Right lung (tissue), 5 donors: ENCODE data around the gene CEP170B. TPM values are rescaled to one million over a fixed set of nuclear protein-coding genes. Genes with fewer than 3 reads are reported as not detected.
"Not testable (repeated sequence)": the region's sequence is repeated elsewhere in the genome, so short reads cannot be mapped to it uniquely, and the experiment has no call there.

Source experiments
- DNase-seq, 2 donors: peaks; one replicate each; pipeline ENCODE4 v3.0.0-alpha.2; 2013
- polyA plus RNA-seq, 5 donors: library from polyadenylated mRNA; unstranded; fragments of 120-200 nt; gene quantifications; one replicate each; pipeline versions ENCODE4 v1.2.1 to v1.2.3, GENCODE V29; 2013; ENCODE audit warnings: inconsistent platforms in 1 of 5, low replicate concordance in 1 of 5; ENCODE audit not compliant: insufficient read length in 5 of 5, insufficient read depth in 1 of 5

Gene CEP170B
- polyA plus RNA-seq, 5 donors, result 8.8 to 21.5 (median 11.2) TPM

DNA sequence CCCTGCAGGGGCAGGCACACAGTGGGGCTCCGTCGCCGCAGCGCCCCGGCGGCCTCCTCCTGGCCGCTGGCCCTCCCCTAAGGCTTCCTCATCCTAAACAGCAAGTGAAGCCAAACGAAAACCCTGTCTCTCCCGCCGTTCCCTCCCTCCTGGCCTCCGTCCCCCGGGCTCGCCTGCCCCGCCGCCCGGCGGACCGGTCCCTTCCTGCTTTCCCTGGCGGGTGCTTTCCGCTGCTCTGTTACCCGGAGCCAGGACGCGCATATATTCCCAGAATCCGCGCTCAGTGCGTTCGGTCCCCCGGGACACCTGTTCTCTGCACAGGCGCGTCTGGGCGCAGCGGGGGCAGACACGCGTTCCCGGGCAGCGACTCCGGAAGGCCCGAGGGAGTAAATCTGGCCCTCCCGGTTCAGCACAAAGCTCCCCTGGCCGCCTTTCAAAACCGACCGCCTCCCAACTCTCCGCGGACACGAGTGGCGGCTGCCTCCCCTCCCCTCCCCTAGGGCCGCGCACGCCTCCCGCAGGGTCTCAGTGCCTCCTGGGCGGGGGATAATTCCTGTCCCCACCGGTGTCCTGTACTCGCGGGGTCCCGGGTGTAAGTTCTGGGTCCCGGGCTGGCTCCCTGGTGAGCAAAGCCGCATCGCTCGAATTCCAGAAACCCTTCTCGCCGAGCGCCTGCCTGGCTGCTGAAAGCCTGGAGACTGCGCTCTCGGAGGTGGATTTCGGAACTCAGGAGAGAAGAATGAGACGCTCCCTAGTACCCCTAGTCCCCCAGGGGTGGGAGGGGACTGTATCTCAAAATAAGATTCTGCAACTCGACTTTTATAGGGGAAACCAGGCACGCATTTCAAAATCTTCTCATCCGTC lies 21.4 kb upstream of the CEP170B start:
- peak in 1 of 2 donors; percentile 12 for DNase-seq

DNA sequence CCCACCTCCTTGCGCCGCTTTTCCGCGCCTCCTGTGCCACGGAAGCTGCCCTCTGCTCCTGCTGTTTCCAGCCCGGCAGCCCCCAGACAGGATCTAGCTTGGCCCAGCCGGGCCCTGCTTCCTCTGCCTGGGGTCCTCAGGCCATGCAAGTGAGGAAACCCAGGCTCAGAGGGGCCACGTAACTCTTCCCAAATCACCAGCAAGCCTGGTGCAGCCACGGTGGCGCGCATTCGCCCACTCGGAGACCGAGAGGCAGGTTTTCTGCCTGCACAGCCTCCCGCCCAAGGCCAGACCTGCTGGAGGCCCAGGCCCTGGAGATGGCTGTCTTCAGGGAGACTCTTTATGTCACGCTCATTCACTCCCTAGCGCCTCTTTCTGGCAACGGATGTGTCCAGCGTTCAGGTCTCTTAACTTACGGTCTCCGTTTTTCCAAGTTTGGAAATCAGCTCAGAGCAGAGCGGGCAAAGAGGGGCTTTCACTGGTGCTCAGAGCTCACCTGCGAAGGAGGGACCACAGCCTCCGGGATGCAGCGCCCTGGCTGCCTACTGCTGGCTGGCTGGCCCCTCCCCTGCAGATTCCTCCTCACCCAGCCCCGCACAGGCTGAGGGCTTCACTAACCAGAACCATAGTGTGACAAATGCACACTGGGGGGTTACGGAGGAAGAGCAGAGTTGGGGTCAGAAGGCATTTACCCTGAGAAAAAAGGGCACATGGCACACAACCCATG lies 20.6 kb upstream of the CEP170B start:
- DNase-seq, result no peak

DNA sequence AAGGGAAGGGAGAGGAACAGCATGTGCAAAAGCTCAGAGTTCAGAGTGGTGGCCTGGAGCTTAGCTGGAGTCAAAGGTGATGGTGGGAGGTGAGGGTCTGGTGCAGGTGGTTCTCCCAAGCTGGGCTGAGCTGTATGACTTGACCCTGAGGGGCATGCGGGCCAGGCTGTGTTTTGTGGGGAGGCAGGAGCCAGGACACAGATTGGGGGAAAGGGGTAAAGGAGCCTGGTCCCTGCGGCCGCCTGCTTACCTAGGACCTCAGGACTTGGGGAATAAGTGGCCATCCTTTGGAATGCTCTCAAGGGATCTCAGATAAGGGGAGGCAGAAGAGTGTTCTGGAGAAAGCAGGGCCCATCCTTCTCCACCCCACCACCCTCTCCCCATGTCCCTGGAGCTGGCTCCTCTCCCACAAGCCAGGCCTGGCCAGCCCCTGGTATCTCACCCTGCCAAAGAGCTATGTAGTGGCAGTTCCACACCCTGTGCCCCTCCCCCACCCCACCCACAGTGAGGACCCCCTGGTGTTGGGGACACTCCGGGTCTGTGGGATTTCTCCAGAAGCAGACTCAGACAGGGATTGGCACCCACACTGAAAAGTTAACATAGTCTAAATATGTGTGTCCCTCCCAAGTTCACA lies 19.9 kb upstream of the CEP170B start:
- no peak for DNase-seq

DNA sequence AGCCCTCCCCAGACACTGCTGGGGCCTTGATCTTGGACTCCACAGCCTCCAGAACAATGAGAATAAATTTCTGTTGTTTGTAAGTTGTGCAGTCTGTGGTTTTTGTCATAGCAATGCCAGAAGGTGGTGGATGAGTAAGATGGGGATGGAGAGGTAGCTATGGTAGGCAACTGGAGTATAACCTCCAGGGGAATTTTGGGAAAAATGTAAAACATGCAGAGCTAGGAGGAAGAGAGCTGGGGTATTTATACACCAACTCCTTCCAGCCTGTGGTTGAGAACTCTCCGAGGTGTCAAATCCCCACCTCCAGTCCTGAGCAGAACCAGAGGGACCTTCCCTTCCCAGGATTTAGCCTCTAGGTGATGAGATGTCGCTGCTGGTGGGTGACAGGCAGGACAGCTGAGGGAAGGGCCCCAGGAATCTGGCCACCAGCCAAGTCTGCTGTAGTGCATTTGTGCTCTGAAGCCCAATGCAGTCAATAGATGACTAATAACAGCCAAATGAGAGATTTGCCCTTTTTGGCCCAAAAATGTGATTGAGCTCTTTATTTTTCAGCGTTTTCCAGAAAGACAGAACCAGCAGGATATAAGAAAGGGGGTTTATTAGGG lies 19.1 kb upstream of the CEP170B start:
- DNase-seq, result no peak

DNA sequence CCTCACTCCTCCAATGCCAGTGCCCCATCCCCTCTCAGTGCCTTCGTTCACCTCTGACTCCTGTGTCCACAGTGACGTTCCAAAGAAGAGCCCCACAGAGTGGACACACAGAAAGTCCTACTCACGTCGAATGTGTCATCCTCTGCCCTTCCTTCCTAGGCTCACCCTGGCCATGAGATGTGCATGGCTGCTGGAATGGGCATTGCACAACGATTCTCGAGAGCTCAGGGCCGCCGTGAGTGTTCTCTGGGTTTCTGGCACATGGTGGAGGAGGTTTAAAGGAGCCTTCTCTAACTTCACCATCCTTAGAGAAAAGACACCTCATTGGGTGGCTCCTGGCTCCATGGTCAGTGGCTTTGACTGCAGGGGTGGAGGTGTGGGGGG lies 12.8 kb upstream of the CEP170B start:
- no peak for DNase-seq

DNA sequence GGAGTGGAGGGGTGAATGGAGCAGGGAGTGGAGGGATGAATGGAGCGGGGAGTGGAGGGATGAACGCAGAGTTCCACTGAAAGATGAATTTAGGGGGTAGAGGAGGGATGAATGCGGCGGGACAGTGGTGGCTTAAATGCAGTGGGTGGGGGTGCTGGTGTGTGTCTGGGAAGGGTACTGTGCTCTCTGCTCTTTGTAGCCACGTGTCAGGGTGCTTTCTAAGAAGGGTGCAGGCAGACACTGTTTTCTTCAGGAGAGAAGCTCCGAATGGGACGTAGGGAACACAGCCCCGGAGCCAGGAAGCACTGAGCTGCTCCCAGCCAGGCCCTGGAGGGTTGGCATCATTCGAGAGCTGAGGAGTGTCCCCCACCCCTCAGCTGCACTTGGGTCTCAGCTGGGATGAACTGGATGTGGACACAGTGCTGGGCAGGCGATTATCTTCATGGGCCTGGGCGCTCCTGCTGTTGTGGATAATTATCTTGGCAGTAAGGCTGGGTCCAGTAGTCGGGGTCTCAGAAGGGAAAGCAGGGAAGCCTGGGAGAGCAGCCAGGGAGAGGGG lies 9.5 kb upstream of the CEP170B start:
- DNase-seq, result no peak

DNA sequence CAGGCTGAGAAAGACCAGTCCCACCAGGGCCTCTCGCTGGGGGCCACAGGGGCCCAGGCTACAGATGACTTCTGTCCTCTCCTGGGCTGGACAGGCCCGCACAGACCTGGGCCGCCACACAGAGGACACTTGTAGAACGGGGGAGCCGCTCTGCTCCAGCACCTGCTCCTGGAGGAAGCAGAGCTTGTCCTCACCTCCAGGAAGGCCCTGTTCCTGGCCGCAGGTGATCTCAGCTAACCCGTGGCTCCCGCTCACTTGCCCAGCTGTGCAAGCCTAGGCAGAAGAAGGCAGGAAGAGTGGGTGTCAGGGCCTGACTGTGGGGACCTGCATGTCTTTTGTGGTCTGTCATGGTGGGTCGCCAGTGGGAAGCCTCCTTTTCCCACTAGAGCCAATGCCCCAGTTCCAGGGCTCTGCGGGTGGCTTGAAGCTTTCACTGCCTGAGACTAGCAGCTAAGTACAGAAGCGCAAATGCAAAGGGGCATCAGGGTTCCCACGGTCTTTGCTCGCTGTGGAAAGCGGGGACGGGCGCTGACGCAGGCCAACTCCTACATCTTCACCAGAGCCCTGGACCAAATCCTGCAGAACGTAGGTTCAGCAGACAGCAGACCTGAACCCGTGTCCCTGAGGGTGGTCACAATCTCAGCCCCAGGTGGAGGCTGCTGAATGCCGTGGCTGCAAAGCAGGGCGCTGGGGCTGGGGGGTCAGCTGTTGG lies 8.8 kb upstream of the CEP170B start:
- no peak for DNase-seq

DNA sequence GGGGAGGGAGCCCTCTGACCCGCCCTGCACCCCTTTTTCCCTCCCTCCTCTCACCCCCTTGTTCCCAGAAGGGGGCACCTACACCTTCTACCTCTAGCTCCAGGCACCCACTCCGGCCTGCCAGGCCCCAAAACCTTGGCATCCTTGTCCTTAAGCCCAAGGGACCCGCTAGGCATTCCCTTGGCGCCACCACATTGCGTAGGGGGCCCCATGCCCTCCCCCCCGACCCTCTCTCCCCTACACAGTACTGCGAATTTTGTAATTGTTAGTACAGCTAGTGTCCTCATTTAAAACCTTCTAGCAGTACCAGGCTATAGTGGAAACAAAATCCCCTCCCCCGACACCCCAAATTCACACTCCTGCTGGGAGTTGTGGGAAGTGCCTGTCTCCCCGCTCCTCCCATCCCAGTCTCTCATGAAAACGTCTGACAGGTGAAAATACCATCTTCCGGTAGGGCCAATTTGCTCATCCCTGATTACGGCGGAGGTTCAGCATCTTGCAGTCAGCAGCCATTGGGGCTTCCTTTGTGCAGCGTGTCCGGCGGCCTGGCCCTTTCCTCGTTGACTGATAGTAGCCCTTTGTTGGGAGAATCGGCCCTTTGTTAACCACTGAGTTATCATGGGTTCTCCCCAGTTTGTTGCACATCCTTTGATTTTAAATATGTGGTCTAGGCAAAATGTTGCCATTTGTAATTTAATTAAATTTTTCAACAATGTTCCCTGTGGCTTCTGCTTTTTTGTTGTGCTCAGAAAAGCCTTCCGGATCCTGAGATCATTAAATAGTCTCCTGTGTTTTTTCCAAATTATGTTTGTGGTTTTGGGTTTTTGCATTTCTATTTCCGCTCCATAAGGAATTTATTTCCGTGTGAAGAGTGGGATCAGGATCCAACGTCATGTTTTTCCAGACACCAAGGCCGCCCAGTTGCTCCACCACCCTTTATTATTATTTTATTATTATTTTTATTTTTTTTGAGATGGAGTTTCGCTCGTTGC lies 7.9 kb upstream of the CEP170B start:
- DNase-seq, result no peak

DNA sequence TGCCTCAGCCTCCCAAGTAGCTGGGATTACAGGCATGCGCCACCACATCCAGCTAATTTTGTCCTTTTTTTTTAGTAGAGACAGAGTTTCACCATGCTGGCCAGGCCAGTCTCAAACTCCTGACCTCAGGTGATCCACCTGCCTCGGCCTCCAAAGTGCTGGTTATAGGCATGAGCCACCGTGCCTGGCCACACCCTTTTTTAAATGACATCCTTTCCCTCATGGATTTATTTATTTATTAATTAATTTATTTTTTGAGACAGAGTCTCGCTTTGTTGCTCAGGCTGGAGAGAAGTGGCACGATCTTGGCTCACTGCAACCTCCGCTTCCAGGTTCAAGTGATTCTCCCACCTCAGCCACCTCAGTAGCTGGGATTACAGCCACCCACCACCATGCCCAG lies 7.1 kb upstream of the CEP170B start:
- not testable (repeated sequence) for DNase-seq

DNA sequence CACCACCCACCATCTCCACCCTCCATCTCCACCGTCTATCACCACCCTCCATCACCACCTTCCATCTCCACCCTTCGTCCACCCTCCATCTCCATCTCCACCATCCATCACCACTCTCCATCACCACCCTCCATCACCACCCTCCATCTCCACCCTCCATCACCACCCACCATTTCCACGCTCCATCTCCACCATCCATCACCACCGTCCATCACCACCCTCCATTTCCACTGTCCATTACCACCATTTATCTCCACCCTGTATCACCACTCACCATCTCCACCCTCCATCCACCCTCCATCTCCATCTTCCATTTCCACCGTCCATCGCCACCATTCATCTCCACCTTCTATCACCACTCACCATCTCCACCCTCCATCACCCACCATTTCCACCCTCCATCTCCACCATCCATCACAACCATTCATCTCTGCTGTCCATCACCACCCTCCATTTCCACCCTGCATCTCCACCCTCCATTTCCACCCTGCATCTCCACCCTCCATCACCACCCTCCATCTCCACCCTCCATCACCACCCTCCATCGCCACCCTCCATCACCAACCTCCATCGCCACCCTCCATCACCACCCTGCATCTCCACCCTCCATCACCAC lies 6.1 kb upstream of the CEP170B start:
- DNase-seq, result no peak

DNA sequence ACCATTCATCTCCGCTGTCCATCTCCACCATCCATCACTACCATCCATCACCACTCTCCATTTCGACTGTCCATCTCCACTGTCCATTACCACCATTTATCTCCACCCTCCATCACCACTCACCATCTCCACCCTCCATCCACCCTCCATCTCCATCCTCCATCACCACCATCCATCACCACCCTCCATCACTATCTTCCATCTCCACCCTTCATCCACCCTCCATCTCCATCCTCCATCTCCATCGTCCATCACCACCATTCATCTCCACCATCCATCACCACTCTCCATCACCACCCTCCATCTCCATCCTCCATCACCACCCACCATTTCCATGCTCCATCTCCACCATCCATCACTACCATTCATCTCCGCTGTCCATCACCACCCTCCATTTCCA lies 5.2 kb upstream of the CEP170B start:
- DNase-seq, result no peak

DNA sequence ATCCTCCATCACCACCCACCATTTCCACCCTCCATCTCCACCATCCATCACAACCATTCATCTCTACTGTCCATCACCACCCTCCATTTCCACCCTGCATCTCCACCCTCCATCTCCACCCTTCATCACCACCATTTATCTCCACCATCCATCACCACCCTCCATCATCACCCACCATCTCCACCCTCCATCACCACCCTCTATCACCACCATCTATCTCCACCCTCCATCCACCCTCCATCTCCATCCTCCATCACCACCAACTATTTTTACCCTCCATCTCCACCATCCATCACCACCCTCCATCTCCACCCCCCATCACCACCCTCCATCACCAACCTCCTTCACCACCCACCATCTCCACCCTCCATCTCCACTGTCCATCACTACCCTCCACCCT lies 4.7 kb upstream of the CEP170B start:
- no peak for DNase-seq

DNA sequence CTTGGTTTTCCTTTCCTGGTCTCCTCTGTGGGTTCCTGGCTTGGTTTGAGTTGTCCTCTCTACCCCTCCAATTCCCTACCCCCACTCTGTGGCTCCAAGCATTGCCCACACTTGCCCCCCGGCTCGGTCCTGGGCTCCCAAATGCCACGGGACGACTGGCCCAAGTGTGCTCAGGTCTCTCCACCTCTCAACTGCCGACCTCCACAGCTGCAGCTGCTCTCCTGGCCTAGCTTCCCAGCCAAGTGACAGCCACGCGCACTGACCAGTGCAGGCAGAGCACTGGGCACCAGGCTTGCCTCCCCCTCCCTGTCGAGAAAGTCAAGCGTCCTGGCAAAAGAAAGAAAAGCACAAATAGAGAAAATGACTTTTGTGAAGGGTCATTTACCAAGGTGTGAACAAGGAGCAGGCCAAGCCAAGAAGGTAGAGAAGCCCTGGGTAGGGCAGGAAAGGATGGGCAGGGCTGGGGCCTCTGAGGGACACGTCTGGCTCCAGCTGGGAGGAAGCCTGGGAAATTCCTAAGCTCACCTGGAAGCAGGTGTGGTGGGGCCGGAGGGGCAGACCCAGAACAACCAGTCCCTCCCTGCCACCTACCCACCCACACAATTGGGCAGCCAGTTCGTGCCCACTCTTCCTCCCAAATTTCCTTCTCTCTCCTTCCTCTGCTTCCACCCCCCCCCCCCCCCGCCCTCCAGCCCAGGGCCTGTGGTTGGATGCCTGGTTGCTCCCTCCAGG lies 1.8 kb upstream of the CEP170B start:
- DNase-seq, result no peak

DNA sequence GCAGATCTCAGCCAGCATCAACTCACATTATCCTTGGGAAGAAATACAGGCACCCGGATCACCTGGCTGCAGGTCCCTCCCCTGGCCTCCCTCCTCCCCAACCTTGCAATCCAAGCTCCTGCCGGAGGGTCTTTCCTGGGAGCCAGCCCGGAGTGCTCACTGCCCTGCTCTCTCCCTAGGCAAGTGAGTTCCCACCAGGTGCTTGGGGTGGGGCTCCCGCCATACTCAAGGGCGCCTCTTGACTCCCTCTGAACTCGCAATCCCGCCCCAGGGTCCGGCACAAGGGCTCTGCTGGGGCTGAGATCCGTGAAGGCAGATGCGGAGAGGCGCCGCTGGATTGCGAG lies 1.2 kb upstream of the CEP170B start:
- peak in 1 of 2 donors; percentile 7 for DNase-seq

DNA sequence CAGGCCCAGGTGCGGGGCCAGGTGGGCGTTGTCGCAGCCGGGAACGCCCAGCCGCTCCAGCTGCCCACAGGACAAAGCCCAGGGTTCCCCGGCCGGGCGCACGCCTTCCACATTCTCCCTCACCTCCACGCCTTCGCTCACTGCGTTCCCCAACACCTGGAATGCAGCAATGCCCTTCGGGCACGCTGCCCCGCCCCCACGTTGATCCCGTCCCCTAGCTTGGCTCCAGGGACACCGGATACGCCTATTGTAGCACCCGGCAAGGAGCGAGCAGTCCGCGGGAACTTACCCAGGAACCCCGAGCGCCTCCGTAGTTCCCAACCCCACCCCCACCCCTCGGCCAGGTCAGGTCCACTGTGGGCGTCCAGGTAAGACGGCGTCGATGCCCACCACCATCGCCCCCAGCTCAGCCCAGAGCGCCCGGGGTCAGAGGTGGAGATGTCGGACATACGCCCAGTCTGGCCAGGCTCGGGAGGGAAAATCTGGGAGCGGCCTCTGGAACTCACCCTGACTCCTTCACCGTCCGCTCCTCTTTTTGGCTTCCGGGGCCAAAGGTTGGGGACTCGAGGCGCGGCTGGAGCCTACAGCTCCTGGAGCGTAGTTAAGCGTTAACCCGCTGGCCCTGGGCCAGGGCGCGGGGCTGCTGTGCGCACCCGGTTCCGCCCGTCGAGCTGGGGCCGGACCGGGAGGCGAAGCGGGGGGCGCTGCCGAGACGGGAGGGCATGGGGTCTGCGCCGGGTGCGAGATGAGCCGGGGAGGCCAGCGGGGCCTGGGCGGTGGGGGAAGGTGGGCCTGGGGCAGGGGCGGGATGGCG lies 594 bp upstream of the CEP170B start:
- peak in 1 of 2 donors; percentile 28 for DNase-seq

DNA sequence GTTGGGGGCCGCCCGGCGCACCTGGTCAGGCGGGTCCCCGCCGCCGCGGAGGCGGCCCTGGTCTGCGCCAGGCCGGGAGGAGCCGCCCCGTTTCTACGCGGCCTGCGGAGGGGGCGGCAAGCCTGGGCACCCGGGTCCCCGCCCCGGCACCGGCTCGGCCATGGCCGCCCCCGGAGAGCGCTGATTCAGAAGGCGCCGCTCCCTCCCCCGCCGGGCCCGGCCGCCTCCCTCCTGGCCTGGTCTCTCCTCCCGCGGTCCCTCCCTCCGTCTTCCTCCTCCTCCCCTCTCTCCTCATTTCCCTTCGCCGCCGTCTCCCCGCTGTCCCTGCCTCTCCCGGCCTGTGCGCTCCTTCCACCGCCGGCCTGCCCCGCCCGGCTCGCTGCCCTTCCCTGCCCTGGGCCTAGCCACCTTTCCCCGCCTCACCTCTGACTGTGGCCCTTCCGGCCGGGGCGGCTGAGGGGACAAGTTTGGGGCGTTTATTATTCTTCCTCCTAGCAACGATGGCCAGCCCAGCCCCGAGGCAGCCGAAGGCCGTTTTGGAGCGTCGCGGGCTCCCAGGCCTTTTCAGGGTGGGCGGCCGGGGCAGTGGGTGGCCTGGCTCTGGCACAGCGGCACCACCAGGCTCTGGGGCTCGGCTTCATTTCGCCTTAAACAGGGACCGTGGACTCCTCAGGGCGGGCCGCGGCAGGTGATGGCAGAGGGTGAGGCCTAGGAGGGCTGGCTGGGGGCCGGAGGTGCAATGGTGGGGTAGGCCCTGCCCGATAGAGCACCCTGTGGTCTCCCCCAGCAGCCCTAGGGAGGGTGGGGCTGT lies 768 bp downstream of the CEP170B start:
- DNase-seq, result peak in 1 of 2 donors; percentile 35
